Small intestine (tissue), 7 donors: Measurements from ENCODE around the gene SH3RF3. TPM values are rescaled to one million over a fixed set of nuclear protein-coding genes. Genes with fewer than 3 reads are reported as not detected.

Experiments used
- DNase-seq, 2 donors: peaks; one replicate each; pipeline versions ENCODE4 v3.0.0 to v3.0.0-alpha.2; 2013
- FAIRE-seq: peaks from 2 replicates; lab custom pipeline; 2012; peaks lifted over from hg19 to GRCh38; lab: Jason Lieb, UNC
- H3K27ac ChIP-seq, 3 donors: one replicate each; pipeline ENCODE4 v1.5.1; 2013; ENCODE audit warnings: low read length in 2 of 3, mild to moderate bottlenecking in 2 of 3, control low read depth in 1 of 3, inconsistent platforms in 1 of 3, low read depth in 1 of 3, moderate library complexity in 1 of 3
- H3K27me3 ChIP-seq, 3 donors: one replicate each; pipeline ENCODE4 v1.6.1; 2013; ENCODE audit warnings: low read length in 3 of 3, inconsistent platforms in 1 of 3; ENCODE audit not compliant: control insufficient read depth in 3 of 3, insufficient read depth in 3 of 3
- H3K36me3 ChIP-seq, 3 donors: one replicate each; pipeline ENCODE4 v1.6.1; 2013; ENCODE audit warnings: low read length in 3 of 3, inconsistent platforms in 1 of 3, low read depth in 1 of 3, mild to moderate bottlenecking in 1 of 3, moderate library complexity in 1 of 3; ENCODE audit not compliant: control insufficient read depth in 3 of 3, insufficient read depth in 2 of 3
- H3K4me1 ChIP-seq, 3 donors: one replicate each; pipeline ENCODE4 v1.6.1; 2013; ENCODE audit warnings: low read length in 2 of 3, inconsistent platforms in 1 of 3, low read depth in 1 of 3, mild to moderate bottlenecking in 1 of 3, moderate library complexity in 1 of 3; ENCODE audit not compliant: control insufficient read depth in 3 of 3, insufficient read depth in 2 of 3
- H3K4me3 ChIP-seq, 3 donors: one replicate each; pipeline ENCODE4 v1.5.1; 2013; ENCODE audit warnings: low read length in 3 of 3, control low read depth in 1 of 3, inconsistent platforms in 1 of 3, low read depth in 1 of 3, mild to moderate bottlenecking in 1 of 3, moderate library complexity in 1 of 3
- H3K9me3 ChIP-seq, 2 donors: one replicate each; pipeline ENCODE4 v1.6.1; 2013; ENCODE audit warnings: low read depth in 1 of 2, low read length in 1 of 2; ENCODE audit not compliant: control insufficient read depth in 2 of 2, insufficient read depth in 1 of 2
- WGBS, 3 donors: extraction: QIAGEN DNeasy Blood & Tissue Kit; methylation state at CpG; one replicate each; pipeline ENCODE4 v1.1.7; 2013; 5-methylcytosine and 5-hydroxymethylcytosine counted together
- polyA plus RNA-seq, 4 donors: library from polyadenylated mRNA; stranded (reverse) in 3 of 4; unstranded in 1 of 4; fragments of 200-250 nt in 3 of 4; fragments of 120-200 nt in 1 of 4; gene quantifications; one replicate each; pipeline versions ENCODE4 v1.2.1 to v1.2.3, GENCODE V29; 2013
- donor health status: healthy with polysubstance abuse.
- donor health status: control.
- donor health status: control.
- donor health status: Bipolar disorder and iron deficiency.
- donor health status: healthy.

SH3RF3 gene
- polyA plus RNA-seq, 4 donors: 0.22 to 3.9 (median 1.2) TPM

DNA sequence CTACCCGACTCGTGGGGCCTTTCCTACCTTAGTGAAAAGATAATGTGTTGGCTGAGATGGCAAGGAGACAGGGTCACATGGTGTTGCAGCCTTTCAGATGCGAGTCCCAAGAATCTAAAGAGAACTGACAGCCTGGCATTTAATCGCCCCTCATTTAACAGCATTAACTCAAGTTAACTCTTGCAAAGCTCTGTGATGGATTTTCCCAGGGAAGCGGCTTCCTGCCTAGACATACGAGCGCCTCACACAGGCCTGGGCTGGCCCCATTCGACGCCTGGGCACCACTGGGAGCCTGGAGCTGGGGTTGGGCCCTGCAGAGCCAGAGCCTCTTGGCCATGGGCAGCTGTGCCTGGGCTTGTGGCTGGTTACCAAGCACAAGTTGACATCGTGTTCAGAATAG is 344.0 kb downstream of the SH3RF3 start:
- WGBS, 3 donors: 74 to 83% (median 78%) methylated on average over 10 of the region's 10 CpGs
- H3K36me3 ChIP-seq: no peaks in the 10 kb centered on the region
- peak in 1 of 2 donors; percentile 16 for DNase-seq
- no peaks in the 10 kb centered on the region for H3K9me3 ChIP-seq
- no peaks in the 10 kb centered on the region for H3K4me1 ChIP-seq
- FAIRE-seq: no peak
- H3K27ac ChIP-seq: no peak overlapping the region
- H3K4me3 ChIP-seq: no peak overlapping the region
- no peaks in the 10 kb centered on the region for H3K27me3 ChIP-seq

DNA sequence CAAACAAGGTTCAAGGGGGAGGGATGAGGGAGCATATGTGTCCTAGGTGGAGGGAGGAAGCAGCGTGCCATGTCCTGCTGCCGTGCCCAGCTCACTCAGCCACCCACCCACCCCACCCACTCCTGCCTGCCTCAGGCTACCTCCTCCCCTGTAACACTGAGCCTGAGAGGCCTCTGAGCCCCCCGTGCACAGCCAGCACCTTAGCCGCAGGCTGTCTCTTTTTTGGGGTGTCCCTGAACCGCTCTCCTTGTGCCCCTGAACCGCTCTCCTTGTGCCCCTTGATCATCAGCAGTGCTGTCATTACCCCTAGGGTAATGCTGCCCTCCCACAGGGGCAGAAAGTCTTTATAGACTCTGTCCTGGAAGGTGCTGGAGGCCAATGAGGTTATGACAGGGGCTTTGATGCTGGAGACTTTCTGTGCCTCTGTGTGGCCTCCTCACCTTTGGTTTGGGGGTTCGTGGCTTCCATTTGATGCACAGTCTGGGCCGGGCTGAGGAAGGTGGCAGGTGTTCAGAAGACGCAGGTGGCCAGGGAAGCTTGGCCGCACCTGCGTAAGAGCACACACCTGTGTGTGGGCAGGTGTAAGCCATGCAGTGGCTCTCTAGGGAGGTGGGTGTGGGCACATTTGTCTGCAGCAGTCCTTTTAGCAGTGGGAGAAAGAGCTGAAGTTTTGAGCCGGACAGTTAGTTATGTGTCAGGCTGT is 344.8 kb downstream of the SH3RF3 start:
- Histone ChIP-seq H3K27me3 (no peaks in the 10 kb centered on the region), H3K4me3 (no peak overlapping the region), H3K4me1 (no peaks in the 10 kb centered on the region), H3K9me3 (no peaks in the 10 kb centered on the region), H3K36me3 (no peaks in the 10 kb centered on the region), H3K27ac (no peak overlapping the region)
- WGBS, 3 donors: 41 to 72% (median 45%) methylated on average over 12 of the region's 12 CpGs
- peak in 1 of 2 donors; percentile 34 for DNase-seq
- no peak for FAIRE-seq

GRCh38 chr2:109474319-109474825 is 345.4 kb downstream of the SH3RF3 start:
- Histone ChIP-seq H3K9me3 (no peaks in the 10 kb centered on the region), H3K27ac (no peak overlapping the region), H3K27me3 (no peaks in the 10 kb centered on the region), H3K36me3 (no peaks in the 10 kb centered on the region), H3K4me1 (no peaks in the 10 kb centered on the region), H3K4me3 (no peak overlapping the region)
- FAIRE-seq (no peak), DNase-seq (no peak)
- whole genome bisulfite sequencing, 3 donors: 57 to 78% (median 67%) methylated on average over 11 of the region's 11 CpGs

GRCh38 chr2:109475531-109476210 is 346.7 kb downstream of the SH3RF3 start:
- H3K27ac ChIP-seq: no peak overlapping the region
- H3K36me3 ChIP-seq: no peaks in the 10 kb centered on the region
- DNase-seq (no peak), FAIRE-seq (no peak)
- H3K4me3 ChIP-seq: no peak overlapping the region
- H3K9me3 ChIP-seq: no peaks in the 10 kb centered on the region
- 59 to 63% (median 63%) methylated on average over 6 of the region's 6 CpGs for WGBS, 3 donors
- no peaks in the 10 kb centered on the region for H3K4me1 ChIP-seq
- no peaks in the 10 kb centered on the region for H3K27me3 ChIP-seq

DNA sequence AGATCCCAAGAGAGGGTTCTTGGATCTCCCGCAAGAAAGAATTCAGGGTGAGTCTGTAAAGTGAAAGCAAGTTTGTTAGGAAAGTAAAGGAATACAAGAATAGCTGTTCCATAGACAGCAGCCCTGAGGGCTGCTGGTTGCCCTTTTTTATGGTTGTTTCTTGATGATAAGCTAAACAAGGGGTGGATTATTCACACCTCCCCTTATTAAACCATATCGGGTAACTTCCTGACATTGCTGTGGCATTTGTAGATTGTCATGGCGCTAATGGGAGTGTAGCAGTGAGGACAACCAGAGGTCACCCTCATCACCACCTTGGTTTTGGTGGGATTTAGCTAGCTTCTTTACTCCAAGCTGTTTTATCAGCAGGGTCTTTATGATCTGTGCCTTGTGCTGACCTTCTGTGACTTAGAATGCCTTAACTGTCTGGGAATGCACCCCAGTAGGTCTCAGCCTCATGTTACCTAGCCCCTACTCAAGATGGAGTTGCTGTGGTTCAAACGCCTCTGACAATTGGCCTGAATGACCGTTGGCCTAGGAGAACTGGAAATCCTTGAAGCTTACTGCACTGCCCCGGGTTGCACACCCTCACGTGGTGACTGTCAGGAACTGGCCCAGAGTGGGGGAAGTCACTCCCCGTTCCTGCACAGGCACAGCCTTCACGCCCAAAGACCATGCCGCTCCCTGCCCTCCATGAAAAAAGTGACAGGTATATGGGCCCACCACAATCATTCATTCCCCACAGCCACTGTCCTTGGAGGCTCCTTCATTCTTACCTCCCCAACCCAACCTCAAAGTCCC is 347.8 kb downstream of the SH3RF3 start:
- Histone ChIP-seq H3K4me3 (no peak overlapping the region), H3K27ac (no peak overlapping the region), H3K4me1 (no peaks in the 10 kb centered on the region), H3K27me3 (no peaks in the 10 kb centered on the region), H3K9me3 (no peaks in the 10 kb centered on the region), H3K36me3 (no peaks in the 10 kb centered on the region)
- DNase-seq (peak in 1 of 2 donors; percentile 63), FAIRE-seq (no peak)
- WGBS, 3 donors: 38 to 80% (median 50%) methylated on average over 10 of the region's 10 CpGs

DNA sequence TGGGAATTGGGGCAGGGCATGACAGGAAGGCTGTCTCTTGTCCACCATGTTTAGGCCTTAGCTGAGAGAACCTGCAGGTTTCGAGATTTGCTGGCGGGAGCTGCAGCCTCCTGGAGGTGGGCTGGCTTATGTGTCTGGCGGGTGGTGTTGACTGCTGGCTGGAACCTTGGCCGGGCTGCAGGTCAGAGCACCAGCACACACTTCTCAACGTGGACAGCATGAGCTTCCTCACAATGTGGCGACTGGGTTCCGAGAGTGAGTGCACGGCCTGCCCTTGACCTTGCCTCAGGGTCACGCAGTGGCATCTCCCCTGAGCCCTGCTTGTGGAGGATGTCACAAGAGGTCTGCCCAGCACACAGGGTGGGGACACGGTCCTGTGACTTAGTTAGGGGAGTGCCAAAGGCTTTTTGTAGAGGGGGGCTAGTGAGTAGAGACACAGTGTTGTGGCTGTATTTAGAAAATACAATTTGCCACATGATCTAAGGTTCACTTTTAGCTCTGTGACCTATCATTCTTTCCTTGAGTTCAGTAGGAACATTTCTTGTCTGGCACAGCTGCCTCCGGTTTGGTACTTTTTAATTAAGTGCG is 350.0 kb downstream of the SH3RF3 start:
- Histone ChIP-seq H3K9me3 (no peaks in the 10 kb centered on the region), H3K4me1 (no peaks in the 10 kb centered on the region), H3K4me3 (no peak overlapping the region), H3K27me3 (peaks cover 0 to 3% (median 0%) of the 10 kb centered on the region in 3 donors), H3K36me3 (no peaks in the 10 kb centered on the region), H3K27ac (no peak overlapping the region)
- WGBS, 3 donors: 89 to 93% (median 91%) methylated on average over 12 of the region's 12 CpGs
- no peak for DNase-seq
- FAIRE-seq: no peak

GRCh38 chr2:109479804-109480203 is 350.8 kb downstream of the SH3RF3 start:
- Histone ChIP-seq H3K4me1 (no peaks in the 10 kb centered on the region), H3K9me3 (no peaks in the 10 kb centered on the region), H3K27me3 (peaks cover 0 to 3% (median 0%) of the 10 kb centered on the region in 3 donors), H3K4me3 (no peak overlapping the region), H3K27ac (no peak overlapping the region), H3K36me3 (no peaks in the 10 kb centered on the region)
- FAIRE-seq (no peak), DNase-seq (no peak)
- WGBS, 3 donors: 79 to 90% (median 81%) methylated on average over 7 of the region's 7 CpGs
